HepG2 (cell line): Measurements from ENCODE around the gene HNRNPA2B1. TPM values are rescaled to one million over a fixed set of nuclear protein-coding genes. Genes with fewer than 3 reads are reported as not detected.

Experiments
- ATAC-seq: fragments of 200-7000 bp; cut with Tn5 transposase; 3 replicates; pipeline ENCODE4 v1.9.1; 2020; ENCODE audit warnings: mild to moderate bottlenecking, moderate library complexity
- BruUV-seq: library from RNA; stranded (reverse); fragments of 400-500 nt; replicated peaks from 2 replicates; lab custom pipeline; 2021; lab: Mats Ljungman, UMichigan
- CTCF ChIA-PET: fragments of 300-600 bp; formaldehyde crosslinking; extraction: SDS; loops from one replicate; lab custom pipeline; 2021; ENCODE audit warnings: low total read pairs, inconsistent platforms, low intra/inter-chr PET ratio; lab: Yijun Ruan, JAX
- POLR2A ChIA-PET: fragments of 350-600 bp; sonication (Branson Sonifier 250); formaldehyde crosslinking; loops from one replicate; lab custom pipeline; 2020; ENCODE audit warnings: antibody characterized with exemption, inconsistent platforms; lab: Yijun Ruan, JAX
- DNase-seq: peaks from one replicate; pipeline ENCODE4 v3.0.0-alpha.2; 2015; ENCODE audit warnings: low spot score
- FAIRE-seq: peaks from 3 replicates; lab custom pipeline; 2011; peaks lifted over from hg19 to GRCh38; lab: Jason Lieb, UNC
- H2AFZ ChIP-seq: one replicate; pipeline ENCODE4 v1.6.1; 2011; ENCODE audit warnings: low read length, inconsistent platforms
- H3K27ac ChIP-seq: fragments of 300-600 bp; 3 replicates; pipeline ENCODE4 v1.8.0; 2011; ENCODE audit warnings: mixed run types, mild to moderate bottlenecking, mixed read lengths, low read length, inconsistent platforms; ENCODE audit not compliant: insufficient read depth; ENCODE audit errors: extremely low read length
- H3K27me3 ChIP-seq, 2 experiments: fragments of 200-600 bp in 1 of 2; 2 replicates in 1 of 2; 3 replicates in 1 of 2; pipeline versions ENCODE4 v1.6.0 to v1.8.0; 2011; ENCODE audit warnings: low read length in 2 of 2, mild to moderate bottlenecking in 2 of 2, moderate library complexity in 2 of 2, inconsistent platforms in 1 of 2; ENCODE audit not compliant: insufficient read depth in 2 of 2, control insufficient read depth in 1 of 2
- H3K36me3 ChIP-seq, 2 experiments: fragments of 200-600 bp in 1 of 2; replicated peaks in 1 of 2; 2 replicates in 1 of 2; 3 replicates in 1 of 2; pipeline versions ENCODE4 v1.5.1 to v1.8.0; 2011; ENCODE audit warnings: low read length in 2 of 2, inconsistent platforms in 1 of 2; ENCODE audit not compliant: insufficient read depth in 2 of 2, control insufficient read depth in 1 of 2
- H3K4me1 ChIP-seq: 2 replicates; pipeline ENCODE4 v1.5.1; 2012; ENCODE audit warnings: low read length, inconsistent platforms; ENCODE audit not compliant: insufficient read depth
- H3K4me2 ChIP-seq: 2 replicates; pipeline ENCODE4 v1.6.0; 2011; ENCODE audit warnings: low read depth, low read length, inconsistent platforms
- H3K4me3 ChIP-seq, 3 experiments: fragments of 200-600 bp in 1 of 3; sonication (generic), shearing (Covaris generic) in 1 of 3; replicated peaks in 1 of 3; 2 replicates each; pipeline ENCODE4 v1.5.1; 2011 to 2016; ENCODE audit warnings: low read length in 3 of 3, inconsistent platforms in 2 of 3, low read depth in 2 of 3, mild to moderate bottlenecking in 2 of 3, control low read depth in 1 of 3, mixed read lengths in 1 of 3; ENCODE audit not compliant: insufficient read depth in 1 of 3
- H3K79me2 ChIP-seq: one replicate; pipeline ENCODE4 v1.6.1; 2011; ENCODE audit warnings: low read length, inconsistent platforms; ENCODE audit not compliant: insufficient read depth
- H3K9ac ChIP-seq: 2 replicates; pipeline ENCODE4 v1.6.0; 2011; ENCODE audit warnings: mild to moderate bottlenecking, low read depth, low read length, inconsistent platforms; ENCODE audit not compliant: insufficient read depth
- H3K9me3 ChIP-seq: 2 replicates; pipeline ENCODE4 v1.5.1; 2012; ENCODE audit warnings: mild to moderate bottlenecking, low read length
- H4K20me1 ChIP-seq: 2 replicates; pipeline ENCODE4 v1.6.0; 2011; ENCODE audit warnings: inconsistent platforms, mild to moderate bottlenecking, low read length, moderate library complexity; ENCODE audit not compliant: insufficient read depth
- CSRNP1 ChIP-seq: sonication (generic); formaldehyde crosslinking; IDR thresholded peaks from 2 replicates; pipeline ENCODE4 v1.8.1; 2023; ENCODE audit warnings: mild to moderate bottlenecking, missing genetic modification reagents
- ERF ChIP-seq: IDR thresholded peaks from 2 replicates; pipeline ENCODE4 v1.6.1; 2018; ENCODE audit warnings: missing biosample characterization, missing genetic modification reagents
- HDAC2 ChIP-seq: sonication (generic); formaldehyde crosslinking; IDR thresholded peaks from 2 replicates; pipeline ENCODE4 v1.4.0; 2020; ENCODE audit warnings: missing genetic modification reagents
- HNRNPK ChIP-seq: fragments of 200-400 bp; formaldehyde crosslinking; IDR thresholded peaks from 2 replicates; pipeline ENCODE4 v1.6.1; 2018; ENCODE audit warnings: low read length, low read depth, moderate library complexity, mild to moderate bottlenecking; ENCODE audit not compliant: poor library complexity, severe bottlenecking
- LCORL ChIP-seq, 2 experiments: fragments of 450-650 bp in 1 of 2; sonication (generic) in 1 of 2; formaldehyde crosslinking in 1 of 2; IDR thresholded peaks; 2 replicates each; pipeline versions ENCODE4 v1.5.0 to v1.6.1; 2017 to 2020; ENCODE audit warnings: antibody characterized with exemption in 1 of 2, missing genetic modification reagents in 1 of 2
- MEF2D ChIP-seq: sonication (generic); formaldehyde crosslinking; IDR thresholded peaks from 2 replicates; pipeline ENCODE4 v1.5.1; 2020; ENCODE audit warnings: mild to moderate bottlenecking, missing genetic modification reagents
- NFKB2 ChIP-seq: sonication (generic); formaldehyde crosslinking; IDR thresholded peaks from 2 replicates; pipeline ENCODE4 v1.4.0; 2020; ENCODE audit warnings: missing genetic modification reagents, borderline replicate concordance
- PRPF4 ChIP-seq: fragments of 200-400 bp; formaldehyde crosslinking; IDR thresholded peaks from 2 replicates; pipeline ENCODE4 v1.6.1; 2016; ENCODE audit warnings: low read length, low read depth; ENCODE audit not compliant: poor library complexity, severe bottlenecking
- RFXAP ChIP-seq: sonication (generic); formaldehyde crosslinking; IDR thresholded peaks from 2 replicates; pipeline ENCODE4 v1.4.0; 2020; ENCODE audit warnings: missing genetic modification reagents, borderline replicate concordance
- RXRA ChIP-seq: sonication (generic); formaldehyde crosslinking; IDR thresholded peaks from 2 replicates; pipeline ENCODE4 v1.5.1; 2020; ENCODE audit warnings: missing genetic modification reagents
- YY1 ChIP-seq: IDR thresholded peaks from 2 replicates; pipeline ENCODE4 v1.6.1; 2011; ENCODE audit warnings: low read length, low read depth, moderate library complexity, mild to moderate bottlenecking; ENCODE audit not compliant: insufficient read depth, insufficient replicate concordance
- ZBTB26 ChIP-seq: IDR thresholded peaks from 2 replicates; pipeline ENCODE4 v1.6.1; 2016; ENCODE audit warnings: missing compliant biosample characterization, missing genetic modification reagents, borderline replicate concordance
- ZFP91 ChIP-seq: sonication (generic); formaldehyde crosslinking; IDR thresholded peaks from 2 replicates; pipeline ENCODE4 v1.9.0; 2022; ENCODE audit warnings: missing genetic modification reagents, mild to moderate bottlenecking, borderline replicate concordance
- ZNF143 ChIP-seq: sonication (generic); formaldehyde crosslinking; IDR thresholded peaks from 2 replicates; pipeline ENCODE4 v1.4.0; 2020; ENCODE audit warnings: missing genetic modification reagents
- ZNF18 ChIP-seq: sonication (generic); formaldehyde crosslinking; IDR thresholded peaks from 2 replicates; pipeline ENCODE4 v1.8.0; 2022; ENCODE audit warnings: mild to moderate bottlenecking, missing genetic modification reagents; ENCODE audit not compliant: insufficient replicate concordance
- ZNF224 ChIP-seq: sonication (generic); formaldehyde crosslinking; IDR thresholded peaks from 2 replicates; pipeline ENCODE4 v1.5.0; 2020; ENCODE audit warnings: mild to moderate bottlenecking, missing genetic modification reagents
- ZNF775 ChIP-seq: sonication (generic); formaldehyde crosslinking; IDR thresholded peaks from 2 replicates; pipeline ENCODE4 v1.4.0; 2020; ENCODE audit warnings: missing genetic modification reagents, mild to moderate bottlenecking, moderate library complexity, borderline replicate concordance
- ZZZ3 ChIP-seq: sonication (generic); formaldehyde crosslinking; IDR thresholded peaks from 2 replicates; pipeline ENCODE4 v1.4.0; 2020; ENCODE audit warnings: missing genetic modification reagents, mild to moderate bottlenecking, borderline replicate concordance
- WGBS: methylation state at CpG from one replicate; pipeline ENCODE4 v1.1.6; 2017; ENCODE audit warnings: low lambda C conversion rate; 5-methylcytosine and 5-hydroxymethylcytosine counted together
- in situ Hi-C: cut with HindIII; loops from 2 replicates; pipeline ENCODE4 v1.10.0; 2017; ENCODE audit warnings: low pct_unique_long_range_greater_than_20kb; ENCODE audit not compliant: extremely low pct_ligation_motif_present
- intact Hi-C: fragments of 100-400 bp; cut with micrococcal nuclease; formaldehyde crosslinking; loops from one replicate; pipeline ENCODE4 v1.10.0; 2022; ENCODE audit not compliant: unreplicated experiment
- polyA plus RNA-seq, 8 experiments: library from polyadenylated mRNA; depleted of rRNA in 3 of 8; stranded (reverse) in 7 of 8; unstranded in 1 of 8; fragments of >200 nt; fragmentation: Illumina TruSeq in 4 of 8; extraction: Trizol in 4 of 8; gene quantifications; 2 replicates each; pipeline versions ENCODE4 v1.2.1 to v1.2.3, GENCODE V29; 2011 to 2016; ENCODE audit warnings: low read depth in 4 of 8, missing spikeins in 1 of 8, mixed read lengths in 1 of 8; ENCODE audit not compliant: insufficient read depth in 1 of 8
- total RNA-seq, 5 experiments: library from RNA; depleted of rRNA; stranded (reverse); fragments of >200 nt; fragmentation: Illumina TruSeq; extraction: Trizol; gene quantifications; 2 replicates each; pipeline ENCODE4 v1.2.3, GENCODE V29; 2016; ENCODE audit warnings: low read depth in 1 of 5

HNRNPA2B1 gene
- total and polyA plus RNA-seq, 2 of the 13 experiments (the other 11 are each of a cell fraction or from before 2014, with no cell fraction given) = 193 to 412 TPM

- TF ChIP-seq LCORL (IDR thresholded peaks at IDR 0.05) = no peak
- no peak for TF ChIP-seq LCORL (CRISPR knock-in tag; IDR thresholded peaks at IDR 0.05)
- TF ChIP-seq ZNF224 (CRISPR knock-in tag) = no peak
- TF ChIP-seq YY1 = no peak
- TF ChIP-seq RFXAP = no peak
- no peak for TF ChIP-seq MEF2D (CRISPR knock-in tag)
- no peak for TF ChIP-seq CSRNP1 (CRISPR knock-in tag)
- no peak for TF ChIP-seq ZZZ3 (CRISPR knock-in tag)
- TF ChIP-seq HDAC2 (CRISPR knock-in tag) = no peak
- TF ChIP-seq ZNF143 = no peak
- TF ChIP-seq ZNF775 = no peak
- no peak for TF ChIP-seq ZBTB26 (CRISPR knock-in tag)
- no peak for TF ChIP-seq PRPF4
- no peak for TF ChIP-seq NFKB2 (CRISPR knock-in tag)
- no peak for TF ChIP-seq ZNF18
- TF ChIP-seq HNRNPK = no peak
- no peak for TF ChIP-seq ERF (CRISPR knock-in tag)
- TF ChIP-seq RXRA (CRISPR knock-in tag) = no peak
- no peak for TF ChIP-seq ZFP91 (CRISPR knock-in tag)
- Histone ChIP-seq H3K9ac (no peak overlapping the region), H3K4me2 (no peak overlapping the region), H3K27ac (no peak overlapping the region), H3K4me3 (no peak overlapping the region), H3K4me1 (no peaks in the 10 kb centered on the region), H4K20me1 (no peaks in the 10 kb centered on the region), H3K9me3 (no peaks in the 10 kb centered on the region), H3K36me3 (no peaks in the 10 kb centered on the region), H3K79me2 (no peaks in the 10 kb centered on the region), H2AFZ (no peak overlapping the region), H3K27me3 (no peaks in the 10 kb centered on the region)
- ChIA-PET CTCF (no interaction called here), POLR2A (interaction anchor here (1.4 kb wide), 1 partner anchor 16 kb away, joined by 3 read pairs; no protein-coding TSS in a partner anchor)
- no TSS peak for BruUV-seq
- 88% methylated on average over 3 of the region's 3 CpGs for WGBS
- intact Hi-C loops (no loop called here), in situ Hi-C loops (no loop called here)
- no peak for ATAC-seq
- DNase-seq = no peak
- no peak for FAIRE-seq
These were observed 33.1 kb downstream of the HNRNPA2B1 start for GRCh38 chr7:26167303-26167934.
